HepG2 (cell line): ENCODE measurements around the gene TET3. TPM values are rescaled to one million over a fixed set of nuclear protein-coding genes. Genes with fewer than 3 reads are reported as not detected.
A peak's percentile ranks its signal among the peaks of the same experiment; 100 is the strongest.

Experiments used
- ATF7 ChIP-seq, 2 experiments: fragments of 450-650 bp in 1 of 2; sonication (generic) in 1 of 2; formaldehyde crosslinking in 1 of 2; IDR thresholded peaks; 2 replicates each; pipeline versions ENCODE4 v1.4.0 to v1.6.1; 2016 to 2020; ENCODE audit warnings: antibody characterized with exemption in 1 of 2, mild to moderate bottlenecking in 1 of 2, missing genetic modification reagents in 1 of 2
- ATRX ChIP-seq: sonication (generic); formaldehyde crosslinking; IDR thresholded peaks from 2 replicates; pipeline ENCODE4 v1.4.0; 2020; ENCODE audit warnings: missing genetic modification reagents, borderline replicate concordance
- CHD4 ChIP-seq: fragments of 200-600 bp; sonication (generic); IDR thresholded peaks from 2 replicates; pipeline ENCODE4 v1.7.0; 2017; ENCODE audit warnings: mild to moderate bottlenecking, low read length, borderline replicate concordance
- DNMT3B ChIP-seq: conservative IDR thresholded peaks from 2 replicates; pipeline ENCODE4 v1.6.1; 2016; ENCODE audit warnings: missing biosample characterization, control low read depth
- GABPB1 ChIP-seq: IDR thresholded peaks from 2 replicates; pipeline ENCODE4 v1.6.1; 2016; ENCODE audit warnings: mild to moderate bottlenecking, missing genetic modification reagents, moderate library complexity, missing compliant biosample characterization
- HNRNPLL ChIP-seq: fragments of 200-400 bp; formaldehyde crosslinking; IDR thresholded peaks from 2 replicates; pipeline ENCODE4 v1.6.1; 2017; ENCODE audit warnings: mild to moderate bottlenecking, low read depth, low read length; ENCODE audit not compliant: poor library complexity, severe bottlenecking
- HOXA9 ChIP-seq: sonication (generic); formaldehyde crosslinking; IDR thresholded peaks from 2 replicates; pipeline ENCODE4 v1.8.1; 2022; ENCODE audit warnings: missing genetic modification reagents, mild to moderate bottlenecking, moderate library complexity, borderline replicate concordance
- JUN ChIP-seq: sonication (generic); formaldehyde crosslinking; IDR thresholded peaks from 2 replicates; pipeline ENCODE4 v1.4.0; 2020; ENCODE audit warnings: mild to moderate bottlenecking, missing genetic modification reagents
- MAFF ChIP-seq: IDR thresholded peaks from 2 replicates; pipeline ENCODE4 v1.6.1; 2011; ENCODE audit warnings: low read depth, low read length, improper control_type of control experiment
- MIER2 ChIP-seq: IDR thresholded peaks from 2 replicates; pipeline ENCODE4 v1.6.1; 2016; ENCODE audit warnings: missing biosample characterization, missing genetic modification reagents
- PRPF4 ChIP-seq: fragments of 200-400 bp; formaldehyde crosslinking; IDR thresholded peaks from 2 replicates; pipeline ENCODE4 v1.6.1; 2016; ENCODE audit warnings: low read length, low read depth; ENCODE audit not compliant: poor library complexity, severe bottlenecking
- REPIN1 ChIP-seq: sonication (generic); formaldehyde crosslinking; IDR thresholded peaks from 2 replicates; pipeline ENCODE4 v1.8.0; 2022; ENCODE audit warnings: missing genetic modification reagents, low read depth, mild to moderate bottlenecking, borderline replicate concordance
- SP1 ChIP-seq, 2 experiments: fragments of 450-650 bp in 1 of 2; sonication (generic) in 1 of 2; formaldehyde crosslinking in 1 of 2; IDR thresholded peaks; 2 replicates each; pipeline versions ENCODE4 v1.4.0 to v1.6.1; 2016 to 2020; ENCODE audit warnings: missing genetic modification reagents in 1 of 2
- SUZ12 ChIP-seq: fragments of 150-350 bp; IDR thresholded peaks from 2 replicates; pipeline ENCODE4 v1.6.1; 2014; ENCODE audit warnings: low read depth, low read length
- ZBTB3 ChIP-seq: sonication (generic); formaldehyde crosslinking; IDR thresholded peaks from 2 replicates; pipeline ENCODE4 v1.4.0; 2020; ENCODE audit warnings: low read depth, mild to moderate bottlenecking, moderate library complexity, missing genetic modification reagents, borderline replicate concordance
- ZFP62 ChIP-seq: sonication (generic); formaldehyde crosslinking; IDR thresholded peaks from 2 replicates; pipeline ENCODE4 v1.4.0; 2020; ENCODE audit warnings: missing genetic modification reagents
- ZNF333 ChIP-seq: sonication (generic); formaldehyde crosslinking; IDR thresholded peaks from 2 replicates; pipeline ENCODE4 v1.4.0; 2020; ENCODE audit warnings: mild to moderate bottlenecking, missing genetic modification reagents, borderline replicate concordance
- ZNF350 ChIP-seq: sonication (generic); formaldehyde crosslinking; IDR thresholded peaks from 2 replicates; pipeline ENCODE4 v1.4.0; 2020; ENCODE audit warnings: mild to moderate bottlenecking, low read depth, missing genetic modification reagents, borderline replicate concordance
- ZNF430 ChIP-seq: sonication (generic); formaldehyde crosslinking; IDR thresholded peaks from 2 replicates; pipeline ENCODE4 v1.9.0; 2021; ENCODE audit warnings: mild to moderate bottlenecking, missing genetic modification reagents
- ZNF530 ChIP-seq: sonication (generic); formaldehyde crosslinking; IDR thresholded peaks from 2 replicates; pipeline ENCODE4 v1.5.0; 2020; ENCODE audit warnings: low read depth, mild to moderate bottlenecking, missing genetic modification reagents
- ZNF782 ChIP-seq: sonication (generic); formaldehyde crosslinking; IDR thresholded peaks from 2 replicates; pipeline ENCODE4 v1.4.0; 2020; ENCODE audit warnings: missing genetic modification reagents, mild to moderate bottlenecking, borderline replicate concordance
- ZNF792 ChIP-seq: IDR thresholded peaks from 2 replicates; pipeline ENCODE4 v1.6.1; 2016
- ZNF841 ChIP-seq: sonication (generic); formaldehyde crosslinking; IDR thresholded peaks from 2 replicates; pipeline ENCODE4 v1.8.1; 2023; ENCODE audit warnings: missing genetic modification reagents, borderline replicate concordance
- ZNF878 ChIP-seq: sonication (generic); formaldehyde crosslinking; IDR thresholded peaks from 2 replicates; pipeline ENCODE4 v1.8.1; 2023; ENCODE audit warnings: mild to moderate bottlenecking, missing genetic modification reagents, moderate library complexity
- polyA plus RNA-seq, 8 experiments: library from polyadenylated mRNA; depleted of rRNA in 3 of 8; stranded (reverse) in 7 of 8; unstranded in 1 of 8; fragments of >200 nt; fragmentation: Illumina TruSeq in 4 of 8; extraction: Trizol in 4 of 8; gene quantifications; 2 replicates each; pipeline versions ENCODE4 v1.2.1 to v1.2.3, GENCODE V29; 2011 to 2016; ENCODE audit warnings: low read depth in 4 of 8, missing spikeins in 1 of 8, mixed read lengths in 1 of 8; ENCODE audit not compliant: insufficient read depth in 1 of 8
- total RNA-seq, 5 experiments: library from RNA; depleted of rRNA; stranded (reverse); fragments of >200 nt; fragmentation: Illumina TruSeq; extraction: Trizol; gene quantifications; 2 replicates each; pipeline ENCODE4 v1.2.3, GENCODE V29; 2016; ENCODE audit warnings: low read depth in 1 of 5
- TF ChIP-seq, protein P1 (sequence below): sonication (generic); formaldehyde crosslinking; IDR thresholded peaks from 2 replicates; pipeline ENCODE4 v1.5.0; 2020; ENCODE audit warnings: missing genetic modification reagents, mild to moderate bottlenecking, borderline replicate concordance
- TF ChIP-seq, protein P2 (sequence below): sonication (generic); formaldehyde crosslinking; IDR thresholded peaks from 2 replicates; pipeline ENCODE4 v1.4.0; 2020; ENCODE audit warnings: mild to moderate bottlenecking, low read depth, missing genetic modification reagents
- TF ChIP-seq, protein P3 (sequence below): sonication (generic); formaldehyde crosslinking; IDR thresholded peaks from 2 replicates; pipeline ENCODE4 v1.4.0; 2020; ENCODE audit warnings: missing genetic modification reagents

TET3 gene
- total and polyA plus RNA-seq, 2 of the 13 experiments (the other 11 are each of a cell fraction or from before 2014, with no cell fraction given): 4.3 to 6.8 TPM

DNA sequence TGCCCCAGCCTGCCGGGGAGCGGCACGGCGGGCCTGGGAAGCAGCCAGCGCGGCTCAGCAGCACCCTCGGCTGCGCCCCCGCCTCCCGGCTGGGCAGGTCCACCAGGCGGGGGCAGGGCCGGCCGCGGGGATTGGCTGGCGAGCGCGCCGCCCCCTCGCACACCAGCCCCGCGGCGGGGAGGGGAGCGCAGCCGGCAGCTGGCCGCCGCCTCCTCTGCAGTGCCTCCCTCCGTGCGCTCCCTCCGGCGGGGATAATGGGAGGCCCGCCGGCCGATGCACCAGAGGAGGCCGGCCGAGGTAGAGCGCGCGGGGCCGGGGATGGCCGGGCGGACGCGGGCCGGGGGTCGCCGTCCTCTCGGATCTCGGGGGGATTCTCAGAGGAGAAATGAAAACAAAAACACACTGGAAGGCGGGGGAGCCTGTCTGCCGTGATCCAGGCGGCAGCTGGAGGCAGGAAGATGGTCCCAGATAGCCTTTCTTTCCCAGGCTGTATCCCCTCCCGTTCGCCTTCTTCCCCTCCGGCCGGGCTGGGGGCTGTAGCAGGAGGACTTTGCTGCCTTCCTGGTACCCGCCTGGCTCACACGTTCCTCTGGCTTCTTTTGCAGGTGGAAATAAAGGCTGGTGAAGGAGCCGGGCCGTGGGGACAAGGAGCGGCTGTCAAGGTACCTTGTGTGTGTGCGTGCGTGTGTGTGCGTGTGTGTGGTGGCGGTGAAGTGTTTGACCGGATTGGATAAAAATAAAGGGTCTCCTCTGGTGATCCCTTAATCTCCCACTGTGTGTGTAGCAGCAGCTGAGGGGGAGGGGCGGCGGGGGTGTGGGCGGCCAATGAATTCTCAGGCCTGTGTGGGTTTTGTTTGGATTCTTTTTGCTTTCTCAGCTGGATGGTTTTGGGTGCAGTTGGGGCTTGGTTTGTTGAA lies 18.1 kb downstream of the TET3 start (continued):
- no peak for TF ChIP-seq ZBTB3 (CRISPR knock-in tag)
- TF ChIP-seq, protein P1, sequence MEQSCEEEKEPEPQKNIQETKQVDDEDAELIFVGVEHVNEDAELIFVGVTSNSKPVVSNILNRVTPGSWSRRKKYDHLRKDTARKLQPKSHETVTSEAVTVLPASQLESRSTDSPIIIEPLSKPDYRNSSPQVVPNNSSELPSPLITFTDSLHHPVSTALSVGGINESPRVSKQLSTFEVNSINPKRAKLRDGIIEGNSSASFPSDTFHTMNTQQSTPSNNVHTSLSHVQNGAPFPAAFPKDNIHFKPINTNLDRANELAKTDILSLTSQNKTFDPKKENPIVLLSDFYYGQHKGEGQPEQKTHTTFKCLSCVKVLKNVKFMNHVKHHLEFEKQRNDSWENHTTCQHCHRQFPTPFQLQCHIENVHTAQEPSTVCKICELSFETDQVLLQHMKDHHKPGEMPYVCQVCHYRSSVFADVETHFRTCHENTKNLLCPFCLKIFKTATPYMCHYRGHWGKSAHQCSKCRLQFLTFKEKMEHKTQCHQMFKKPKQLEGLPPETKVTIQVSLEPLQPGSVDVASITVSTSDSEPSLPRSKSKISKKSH: 0 out of 2 replicates have a peak, but pooled peaks have one; percentile 24
- TF ChIP-seq ZNF841: no peak
- TF ChIP-seq GABPB1 (CRISPR knock-in tag): peak; percentile 62; the same call in 1 of the 2 replicates
- no peak for TF ChIP-seq REPIN1
- TF ChIP-seq SP1 (IDR thresholded peaks at IDR 0.05): no peak
- 0 out of 2 replicates have a peak, but pooled peaks have one; percentile 22 for TF ChIP-seq SP1 (CRISPR knock-in tag; IDR thresholded peaks at IDR 0.05)
- no peak for TF ChIP-seq ZNF350 (CRISPR knock-in tag)
- no peak for TF ChIP-seq ZFP62 (CRISPR knock-in tag)
- TF ChIP-seq PRPF4: no peak
- TF ChIP-seq, protein P2, sequence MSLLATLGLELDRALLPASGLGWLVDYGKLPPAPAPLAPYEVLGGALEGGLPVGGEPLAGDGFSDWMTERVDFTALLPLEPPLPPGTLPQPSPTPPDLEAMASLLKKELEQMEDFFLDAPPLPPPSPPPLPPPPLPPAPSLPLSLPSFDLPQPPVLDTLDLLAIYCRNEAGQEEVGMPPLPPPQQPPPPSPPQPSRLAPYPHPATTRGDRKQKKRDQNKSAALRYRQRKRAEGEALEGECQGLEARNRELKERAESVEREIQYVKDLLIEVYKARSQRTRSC: no peak
- TF ChIP-seq CHD4: no peak
- no peak for TF ChIP-seq MIER2 (CRISPR knock-in tag)
- TF ChIP-seq HOXA9 (CRISPR knock-in tag): no peak
- no peak for TF ChIP-seq ZNF333 (CRISPR knock-in tag)
- TF ChIP-seq HNRNPLL: peak; percentile 80
- TF ChIP-seq ZNF792 (CRISPR knock-in tag): no peak
- no peak for TF ChIP-seq ZNF530 (CRISPR knock-in tag)
- TF ChIP-seq ZNF782 (CRISPR knock-in tag): no peak
- TF ChIP-seq ATF7 (IDR thresholded peaks at IDR 0.05): no peak
- TF ChIP-seq ATF7 (CRISPR knock-in tag; IDR thresholded peaks at IDR 0.05): no peak
- no peak for TF ChIP-seq JUN
- no peak for TF ChIP-seq DNMT3B (CRISPR knock-in tag)
- TF ChIP-seq ZNF430 (CRISPR knock-in tag): no peak
- no peak for TF ChIP-seq MAFF
- TF ChIP-seq, protein P3, sequence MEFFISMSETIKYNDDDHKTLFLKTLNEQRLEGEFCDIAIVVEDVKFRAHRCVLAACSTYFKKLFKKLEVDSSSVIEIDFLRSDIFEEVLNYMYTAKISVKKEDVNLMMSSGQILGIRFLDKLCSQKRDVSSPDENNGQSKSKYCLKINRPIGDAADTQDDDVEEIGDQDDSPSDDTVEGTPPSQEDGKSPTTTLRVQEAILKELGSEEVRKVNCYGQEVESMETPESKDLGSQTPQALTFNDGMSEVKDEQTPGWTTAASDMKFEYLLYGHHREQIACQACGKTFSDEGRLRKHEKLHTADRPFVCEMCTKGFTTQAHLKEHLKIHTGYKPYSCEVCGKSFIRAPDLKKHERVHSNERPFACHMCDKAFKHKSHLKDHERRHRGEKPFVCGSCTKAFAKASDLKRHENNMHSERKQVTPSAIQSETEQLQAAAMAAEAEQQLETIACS (CRISPR knock-in tag): no peak
- TF ChIP-seq ATRX (CRISPR knock-in tag): no peak
- no peak for TF ChIP-seq SUZ12
- TF ChIP-seq ZNF878: no peak
